ENCODE results near the gene RCOR1. TPM values are rescaled to one million over a fixed set of nuclear protein-coding genes. Genes with fewer than 3 reads are reported as not detected.
"Not testable (repeated sequence)": the region's sequence is repeated elsewhere in the genome, so short reads cannot be mapped to it uniquely, and the experiment has no call there.

RCOR1 gene
- total RNA-seq, 2 experiments from 2014 or later = 18.3 to 19.4 TPM

GRCh38 chr14:102558556-102558955, 33.9 kb upstream of the RCOR1 start:
- H3K4me3 Mint-ChIP-seq = no peak overlapping the region
- no peaks in the 10 kb centered on the region for H3K36me3 Mint-ChIP-seq
- H3K27me3 Mint-ChIP-seq = no peaks in the 10 kb centered on the region
- no peaks in the 10 kb centered on the region for H3K4me1 Mint-ChIP-seq
- no peak overlapping the region for H3K27ac Mint-ChIP-seq
- CTCF ChIA-PET = interaction anchor here (1.2 kb wide), 1 partner anchor 35 kb away, joined by 3 read pairs; no protein-coding TSS in a partner anchor
- H3K9me3 Mint-ChIP-seq (ENCODE audit: low read depth) = no peaks in the 10 kb centered on the region
- no peak for ATAC-seq
- DNase-seq = no peak

GRCh38 chr14:102560458-102561261, 31.8 kb upstream of the RCOR1 start:
- Mint-ChIP-seq H3K9me3 (ENCODE audit: low read depth) (no peaks in the 10 kb centered on the region), H3K36me3 (no peaks in the 10 kb centered on the region), H3K4me3 (no peak overlapping the region), H3K4me1 (peaks cover 5% of the 10 kb centered on the region), H3K27ac (no peak overlapping the region), H3K27me3 (no peaks in the 10 kb centered on the region)
- ATAC-seq = no peak
- DNase-seq = no peak
- CTCF ChIA-PET = no interaction called here

- Mint-ChIP-seq H3K27ac (no peak overlapping the region), H3K4me3 (no peak overlapping the region), H3K4me1 (peaks cover 15% of the 10 kb centered on the region), H3K36me3 (no peaks in the 10 kb centered on the region), H3K9me3 (ENCODE audit: low read depth) (no peaks in the 10 kb centered on the region), H3K27me3 (no peaks in the 10 kb centered on the region)
- ATAC-seq = no peak
- CTCF ChIA-PET = interaction anchor here (1.5 kb wide), 1 partner anchor 127 kb away, joined by 4 read pairs; no protein-coding TSS in a partner anchor
- no peak for DNase-seq
Observed at GRCh38 chr14:102565331-102565887, 27.0 kb upstream of the RCOR1 start.

- CTCF ChIA-PET = interaction anchor here (1.5 kb wide), 1 partner anchor 128 kb away, joined by 4 read pairs; no protein-coding TSS in a partner anchor
- no peak for ATAC-seq
Observed at GRCh38 chr14:102565959-102566358, 26.5 kb upstream of the RCOR1 start.

GRCh38 chr14:102568115-102568614, 24.3 kb upstream of the RCOR1 start:
- DNase-seq (peak; percentile 71), ATAC-seq (peak; percentile 96)
- CTCF ChIA-PET = interaction anchor here (1.2 to 1.6 kb wide), 3 partner anchors 27 to 45 kb away, joined by 3 to 6 read pairs (median 3); no protein-coding TSS in a partner anchor

More at GRCh38 chr14:102565959-102566358, 26.5 kb upstream of the RCOR1 start:
- Mint-ChIP-seq H3K4me3 (no peak overlapping the region), H3K27me3 (no peaks in the 10 kb centered on the region), H3K9me3 (ENCODE audit: low read depth) (no peaks in the 10 kb centered on the region), H3K4me1 (peaks cover 15% of the 10 kb centered on the region), H3K36me3 (no peaks in the 10 kb centered on the region), H3K27ac (no peak overlapping the region)
- no peak for DNase-seq

GRCh38 chr14:102570334-102570995, 22.0 kb upstream of the RCOR1 start:
- Mint-ChIP-seq H3K36me3 (no peaks in the 10 kb centered on the region), H3K27me3 (no peaks in the 10 kb centered on the region), H3K4me1 (peaks cover 18% of the 10 kb centered on the region), H3K27ac (no peak overlapping the region), H3K9me3 (ENCODE audit: low read depth) (no peaks in the 10 kb centered on the region), H3K4me3 (no peak overlapping the region)
- CTCF ChIA-PET = interaction anchor here (0.7 kb wide), 1 partner anchor 527 kb away, joined by 3 read pairs; no protein-coding TSS in a partner anchor
- no peak for ATAC-seq
- DNase-seq = no peak

More at GRCh38 chr14:102568115-102568614, 24.3 kb upstream of the RCOR1 start:
- Mint-ChIP-seq H3K27ac (peak overlapping the region; percentile 80), H3K4me3 (peak overlapping the region; percentile 25), H3K27me3 (no peaks in the 10 kb centered on the region), H3K4me1 (peaks cover 17% of the 10 kb centered on the region), H3K9me3 (ENCODE audit: low read depth) (no peaks in the 10 kb centered on the region), H3K36me3 (no peaks in the 10 kb centered on the region)

- Mint-ChIP-seq H3K27me3 (no peaks in the 10 kb centered on the region), H3K4me3 (no peak overlapping the region), H3K9me3 (ENCODE audit: low read depth) (no peaks in the 10 kb centered on the region), H3K36me3 (no peaks in the 10 kb centered on the region), H3K27ac (no peak overlapping the region), H3K4me1 (peaks cover 15% of the 10 kb centered on the region)
- CTCF ChIA-PET = interaction anchor here (0.8 kb wide), 1 partner anchor 24 kb away, joined by 3 read pairs; no protein-coding TSS in a partner anchor
- ATAC-seq = no peak
- DNase-seq = no peak
Observed at GRCh38 chr14:102571043-102571442, 21.4 kb upstream of the RCOR1 start.

- Mint-ChIP-seq H3K4me1 (peaks cover 15% of the 10 kb centered on the region), H3K9me3 (ENCODE audit: low read depth) (no peaks in the 10 kb centered on the region), H3K27ac (no peak overlapping the region), H3K27me3 (no peaks in the 10 kb centered on the region), H3K4me3 (no peak overlapping the region), H3K36me3 (no peaks in the 10 kb centered on the region)
- ATAC-seq (no peak), DNase-seq (no peak)
- CTCF ChIA-PET = interaction anchor here (0.8 to 1.0 kb wide), 2 partner anchors 23 to 47 kb away, joined by 3 read pairs; no protein-coding TSS in a partner anchor
Observed at GRCh38 chr14:102571478-102572042, 20.9 kb upstream of the RCOR1 start.

GRCh38 chr14:102573161-102573560, 19.3 kb upstream of the RCOR1 start:
- ATAC-seq; H3K27ac Mint-ChIP-seq; CTCF ChIA-PET; H3K36me3 Mint-ChIP-seq; H3K9me3 Mint-ChIP-seq (ENCODE audit: low read depth); DNase-seq; H3K4me3 Mint-ChIP-seq; H3K4me1 Mint-ChIP-seq; H3K27me3 Mint-ChIP-seq: not testable (repeated sequence)

GRCh38 chr14:102573591-102574046, 18.8 kb upstream of the RCOR1 start:
- H3K4me3 Mint-ChIP-seq = no peak overlapping the region
- CTCF ChIA-PET = no interaction called here
- H3K9me3 Mint-ChIP-seq (ENCODE audit: low read depth) = no peaks in the 10 kb centered on the region
- no peaks in the 10 kb centered on the region for H3K36me3 Mint-ChIP-seq
- peaks cover 6% of the 10 kb centered on the region for H3K4me1 Mint-ChIP-seq
- H3K27ac Mint-ChIP-seq = no peak overlapping the region
- ATAC-seq (no peak), DNase-seq (no peak)
- no peaks in the 10 kb centered on the region for H3K27me3 Mint-ChIP-seq

- Mint-ChIP-seq H3K27me3 (no peaks in the 10 kb centered on the region), H3K4me1 (peaks cover 6% of the 10 kb centered on the region), H3K4me3 (no peak overlapping the region), H3K9me3 (ENCODE audit: low read depth) (no peaks in the 10 kb centered on the region), H3K27ac (no peak overlapping the region), H3K36me3 (no peaks in the 10 kb centered on the region)
- CTCF ChIA-PET = no interaction called here
- ATAC-seq (no peak), DNase-seq (no peak)
Observed at GRCh38 chr14:102574281-102575159, 17.9 kb upstream of the RCOR1 start.

- DNase-seq = no peak
- H3K27me3 Mint-ChIP-seq = no peaks in the 10 kb centered on the region
- ATAC-seq = no peak
- CTCF ChIA-PET = no interaction called here
- H3K4me1 Mint-ChIP-seq = peaks cover 6% of the 10 kb centered on the region
- no peak overlapping the region for H3K27ac Mint-ChIP-seq
- H3K9me3 Mint-ChIP-seq (ENCODE audit: low read depth) = no peaks in the 10 kb centered on the region
- no peaks in the 10 kb centered on the region for H3K36me3 Mint-ChIP-seq
- H3K4me3 Mint-ChIP-seq = no peak overlapping the region
Observed at GRCh38 chr14:102575160-102575845, 17.1 kb upstream of the RCOR1 start.

Measured in activated CD8-positive, alpha-beta memory T cell treated with anti-CD3 and anti-CD28 coated beads, Interleukin-2, amount 10 ng/mL, durations not matched to agents 7 days and 5 days (primary cell).